H9 (cell line): ENCODE measurements around the gene SOWAHB. TPM values are rescaled to one million over a fixed set of nuclear protein-coding genes. Genes with fewer than 3 reads are reported as not detected.

Experiments used
- DNase-seq: peaks from one replicate; pipeline ENCODE4 v3.0.0-alpha.2; 2017
- H2AFZ ChIP-seq: one replicate; pipeline ENCODE4 v1.6.1; 2013; ENCODE audit warnings: mild to moderate bottlenecking, low read length, control low read depth, moderate library complexity
- H2AK5ac ChIP-seq: 2 replicates; pipeline ENCODE4 v1.6.1; 2013; ENCODE audit warnings: low read length, control low read depth, mixed read lengths; ENCODE audit not compliant: insufficient read length
- H2BK120ac ChIP-seq: one replicate; pipeline ENCODE4 v1.6.1; 2013; ENCODE audit warnings: low read depth, mild to moderate bottlenecking, low read length, control low read depth, inconsistent platforms; ENCODE audit not compliant: poor library complexity, severe bottlenecking
- H2BK12ac ChIP-seq: 2 replicates; pipeline ENCODE4 v1.6.1; 2013; ENCODE audit warnings: low read length, control low read depth, mixed read lengths, low read depth; ENCODE audit not compliant: insufficient read length
- H2BK15ac ChIP-seq: 2 replicates; pipeline ENCODE4 v1.6.1; 2013; ENCODE audit warnings: low read depth, low read length, control low read depth
- H2BK20ac ChIP-seq: one replicate; pipeline ENCODE4 v1.6.1; 2013; ENCODE audit warnings: low read depth, mild to moderate bottlenecking, low read length, control low read depth, inconsistent platforms; ENCODE audit not compliant: poor library complexity, severe bottlenecking
- H2BK5ac ChIP-seq: 2 replicates; pipeline ENCODE4 v1.6.1; 2013; ENCODE audit warnings: low read length, control low read depth, mixed read lengths; ENCODE audit not compliant: insufficient read length
- H3K14ac ChIP-seq: 2 replicates; pipeline ENCODE4 v1.6.1; 2013; ENCODE audit warnings: low read length, control low read depth; ENCODE audit not compliant: insufficient read depth
- H3K18ac ChIP-seq: 2 replicates; pipeline ENCODE4 v1.6.1; 2013; ENCODE audit warnings: low read depth, mild to moderate bottlenecking, mixed read lengths, low read length, control low read depth; ENCODE audit not compliant: insufficient read length
- H3K23ac ChIP-seq: 2 replicates; pipeline ENCODE4 v1.6.1; 2013; ENCODE audit warnings: low read length, control low read depth, mixed read lengths, low read depth; ENCODE audit not compliant: insufficient read length
- H3K23me2 ChIP-seq: 2 replicates; pipeline ENCODE4 v1.6.1; 2013; ENCODE audit warnings: low read depth, mild to moderate bottlenecking, mixed read lengths, low read length, control low read depth; ENCODE audit not compliant: insufficient read length, poor library complexity, severe bottlenecking
- H3K27ac ChIP-seq: 2 replicates; pipeline ENCODE4 v1.5.1; 2013; ENCODE audit warnings: low read length, control low read depth, mixed read lengths, low read depth; ENCODE audit not compliant: insufficient read length
- H3K27me3 ChIP-seq: 2 replicates; pipeline ENCODE4 v1.6.1; 2013; ENCODE audit warnings: low read length, control low read depth, inconsistent platforms; ENCODE audit not compliant: insufficient read depth
- H3K4ac ChIP-seq: 2 replicates; pipeline ENCODE4 v1.6.1; 2013; ENCODE audit warnings: low read depth, mild to moderate bottlenecking, control low read depth, inconsistent platforms, low read length, moderate library complexity
- H3K4me1 ChIP-seq: 2 replicates; pipeline ENCODE4 v1.6.1; 2013; ENCODE audit warnings: low read length, control low read depth, inconsistent platforms; ENCODE audit not compliant: insufficient read depth
- H3K4me2 ChIP-seq: 2 replicates; pipeline ENCODE4 v1.6.1; 2013; ENCODE audit warnings: low read length, control low read depth, mixed read lengths; ENCODE audit not compliant: insufficient read length, insufficient read depth
- H3K56ac ChIP-seq: 2 replicates; pipeline ENCODE4 v1.6.1; 2013; ENCODE audit warnings: low read depth, mild to moderate bottlenecking, mixed read lengths, low read length, control low read depth; ENCODE audit not compliant: insufficient read length
- H3K79me1 ChIP-seq: 2 replicates; pipeline ENCODE4 v1.6.1; 2013; ENCODE audit warnings: low read depth, mild to moderate bottlenecking, moderate library complexity, low read length, control low read depth, inconsistent platforms; ENCODE audit not compliant: insufficient read depth, poor library complexity, severe bottlenecking
- H3K79me2 ChIP-seq: 2 replicates; pipeline ENCODE4 v1.6.1; 2013; ENCODE audit warnings: low read length, control low read depth, inconsistent platforms; ENCODE audit not compliant: insufficient read depth
- H3K9ac ChIP-seq: 2 replicates; pipeline ENCODE4 v1.6.1; 2013; ENCODE audit warnings: low read length, control low read depth, mixed read lengths; ENCODE audit not compliant: insufficient read length; ENCODE audit errors: extremely low read depth
- H3K9me3 ChIP-seq: one replicate; pipeline ENCODE4 v1.6.1; 2013; ENCODE audit warnings: low read depth, low read length, inconsistent platforms; ENCODE audit not compliant: control insufficient read depth
- H3T11ph ChIP-seq: one replicate; pipeline ENCODE4 v1.6.1; 2013; ENCODE audit warnings: mild to moderate bottlenecking, low read length, control low read depth, inconsistent platforms
- H4K20me1 ChIP-seq: one replicate; pipeline ENCODE4 v1.6.1; 2013; ENCODE audit not compliant: control insufficient read depth, insufficient read length, insufficient read depth
- H4K5ac ChIP-seq: 2 replicates; pipeline ENCODE4 v1.6.1; 2013; ENCODE audit warnings: low read depth, mild to moderate bottlenecking, mixed read lengths, low read length, control low read depth; ENCODE audit not compliant: insufficient read length
- H4K8ac ChIP-seq: replicated peaks from 2 replicates; pipeline ENCODE4 v1.6.1; 2013; ENCODE audit warnings: low read length, control low read depth, mixed read lengths, low read depth; ENCODE audit not compliant: insufficient read length
- H4K91ac ChIP-seq: 2 replicates; pipeline ENCODE4 v1.6.1; 2013; ENCODE audit warnings: low read depth, mild to moderate bottlenecking, moderate library complexity, mixed read lengths, low read length, control low read depth; ENCODE audit not compliant: insufficient read length
- H3K27ac Mint-ChIP-seq, 3 experiments: 2 replicates in 2 of 3; 3 replicates in 1 of 3; pipeline ENCODE4 v1.8.0; 2020 to 2021; ENCODE audit warnings: mixed read lengths in 3 of 3, mild to moderate bottlenecking in 1 of 3, moderate library complexity in 1 of 3
- H3K27me3 Mint-ChIP-seq: 2 replicates; pipeline ENCODE4 v1.8.0; 2021; ENCODE audit warnings: low read depth, mild to moderate bottlenecking, moderate library complexity, mixed read lengths
- H3K36me3 Mint-ChIP-seq, 3 experiments: 2 replicates in 2 of 3; 3 replicates in 1 of 3; pipeline ENCODE4 v1.8.0; 2020 to 2021; ENCODE audit warnings: low read depth in 3 of 3, mixed read lengths in 3 of 3; ENCODE audit not compliant: insufficient read depth in 1 of 3
- H3K4me1 Mint-ChIP-seq, 2 experiments: 2 replicates each; pipeline ENCODE4 v1.8.0; 2020; ENCODE audit warnings: mixed read lengths in 2 of 2
- H3K4me3 Mint-ChIP-seq, 2 experiments: 2 replicates in 1 of 2; 3 replicates in 1 of 2; pipeline ENCODE4 v1.8.0; 2020 to 2021; ENCODE audit warnings: mild to moderate bottlenecking in 2 of 2, mixed read lengths in 2 of 2, moderate library complexity in 1 of 2
- H3K9me3 Mint-ChIP-seq, 2 experiments: 2 replicates in 1 of 2; 3 replicates in 1 of 2; pipeline ENCODE4 v1.8.0; 2020; ENCODE audit warnings: mild to moderate bottlenecking in 2 of 2, mixed read lengths in 2 of 2, moderate library complexity in 1 of 2
- CTCF ChIP-seq: fragments of 200-600 bp; sonication (generic); conservative IDR thresholded peaks from 3 replicates; pipeline ENCODE4 v1.8.0; 2021; ENCODE audit warnings: antibody characterized with exemption, mild to moderate bottlenecking
- WGBS: extraction: QIAGEN DNeasy Blood & Tissue Kit; methylation state at CpG from one replicate; pipeline ENCODE4 v1.1.7; 2013; ENCODE audit warnings: missing lambda C conversion rate, low lambda C conversion rate, mixed read lengths; ENCODE audit not compliant: insufficient read length; ENCODE audit errors: extremely low coverage; 5-methylcytosine and 5-hydroxymethylcytosine counted together
- total RNA-seq: library from RNA; stranded (reverse); gene quantifications from 2 replicates; pipeline ENCODE4 v1.2.1, GENCODE V29; 2021

The SOWAHB gene
- total RNA-seq, 1 experiment from 2014 or later, result 0.26 TPM

- H4K20me1 ChIP-seq, result no peaks in the 10 kb centered on the region
- no peaks in the 10 kb centered on the region for H3K9me3 ChIP-seq
- H3K9me3 Mint-ChIP-seq, result no peaks in the 10 kb centered on the region
- no peaks in the 10 kb centered on the region; the same call in 1 of the 2 replicates for H3K27me3 ChIP-seq
- H4K8ac ChIP-seq, result no peak overlapping the region
- H3K79me1 ChIP-seq, result no peaks in the 10 kb centered on the region
- H3K4me2 ChIP-seq, result no peak overlapping the region
- H3K27ac Mint-ChIP-seq, result no peak overlapping the region
- no peak overlapping the region for H3K23ac ChIP-seq
- no peak overlapping the region for H3K56ac ChIP-seq
- H3K18ac ChIP-seq, result no peak overlapping the region
- no peak for DNase-seq
- H3K79me2 ChIP-seq, result no peaks in the 10 kb centered on the region
- H3K4me1 ChIP-seq, result no peaks in the 10 kb centered on the region
- H3K4ac ChIP-seq, result no peak overlapping the region
- H3K9ac ChIP-seq, result no peak overlapping the region
- H3K23me2 ChIP-seq, result no peaks in the 10 kb centered on the region
- H2BK15ac ChIP-seq, result no peak overlapping the region
- no peak overlapping the region for H3K14ac ChIP-seq
- no peak overlapping the region for H2BK20ac ChIP-seq
- no peak overlapping the region for H2AK5ac ChIP-seq
- no peak overlapping the region for H2BK5ac ChIP-seq
- no peak overlapping the region for H2AFZ ChIP-seq
- no peak overlapping the region for H3K27ac ChIP-seq
- no peak overlapping the region for H2BK120ac ChIP-seq
- H2BK12ac ChIP-seq, result no peak overlapping the region
- H3K4me1 Mint-ChIP-seq, result peaks cover 0 to 8% of the 10 kb centered on the region in 2 experiments; a peak in 2 of 4 replicates
- H3T11ph ChIP-seq, result no peak overlapping the region
- no CpG with 5 or more reads among the region's 5 CpGs for WGBS
- H3K36me3 Mint-ChIP-seq, result no peaks in the 10 kb centered on the region; a peak in 1 of 7 replicates
- H3K27me3 Mint-ChIP-seq, result peaks cover 11% of the 10 kb centered on the region
- no peak overlapping the region for H3K4me3 Mint-ChIP-seq
- no peak overlapping the region for H4K91ac ChIP-seq
- no peak overlapping the region for H4K5ac ChIP-seq
- no peak for TF ChIP-seq CTCF
Measured at GRCh38 chr4:76886214-76886613, 11.7 kb downstream of the SOWAHB start.
